ENCODE measurements around the gene PTPRD.

- TF ChIP-seq CTCF (conservative IDR thresholded peaks at IDR 0.05; ENCODE audit: low read depth in 2 of 2) (no peak), EZH2 (IDR thresholded peaks at IDR 0.05; ENCODE audit: low read depth, unreplicated experiment) (no peak), REST (IDR thresholded peaks at IDR 0.05; ENCODE audit: unreplicated experiment) (no peak), POLR2AphosphoS5 (IDR thresholded peaks at IDR 0.05; ENCODE audit: low read depth) (no peak), STAT1 (IDR thresholded peaks at IDR 0.05; ENCODE audit: unreplicated experiment) (no peak), CREB1 (CRISPR knock-in tag; IDR thresholded peaks at IDR 0.05; ENCODE audit: low read depth) (no peak), ETS1 (IDR thresholded peaks at IDR 0.05) (no peak)
Observed at GRCh38 chr9:8822667-8823025, 1790.2 kb downstream of the PTPRD start.
